ENCODE results near the gene GABARAP. TPM values are rescaled to one million over a fixed set of nuclear protein-coding genes. Genes with fewer than 3 reads are reported as not detected.

Gene GABARAP
- total RNA-seq: 229 and 455 TPM in 2 replicates

DNA sequence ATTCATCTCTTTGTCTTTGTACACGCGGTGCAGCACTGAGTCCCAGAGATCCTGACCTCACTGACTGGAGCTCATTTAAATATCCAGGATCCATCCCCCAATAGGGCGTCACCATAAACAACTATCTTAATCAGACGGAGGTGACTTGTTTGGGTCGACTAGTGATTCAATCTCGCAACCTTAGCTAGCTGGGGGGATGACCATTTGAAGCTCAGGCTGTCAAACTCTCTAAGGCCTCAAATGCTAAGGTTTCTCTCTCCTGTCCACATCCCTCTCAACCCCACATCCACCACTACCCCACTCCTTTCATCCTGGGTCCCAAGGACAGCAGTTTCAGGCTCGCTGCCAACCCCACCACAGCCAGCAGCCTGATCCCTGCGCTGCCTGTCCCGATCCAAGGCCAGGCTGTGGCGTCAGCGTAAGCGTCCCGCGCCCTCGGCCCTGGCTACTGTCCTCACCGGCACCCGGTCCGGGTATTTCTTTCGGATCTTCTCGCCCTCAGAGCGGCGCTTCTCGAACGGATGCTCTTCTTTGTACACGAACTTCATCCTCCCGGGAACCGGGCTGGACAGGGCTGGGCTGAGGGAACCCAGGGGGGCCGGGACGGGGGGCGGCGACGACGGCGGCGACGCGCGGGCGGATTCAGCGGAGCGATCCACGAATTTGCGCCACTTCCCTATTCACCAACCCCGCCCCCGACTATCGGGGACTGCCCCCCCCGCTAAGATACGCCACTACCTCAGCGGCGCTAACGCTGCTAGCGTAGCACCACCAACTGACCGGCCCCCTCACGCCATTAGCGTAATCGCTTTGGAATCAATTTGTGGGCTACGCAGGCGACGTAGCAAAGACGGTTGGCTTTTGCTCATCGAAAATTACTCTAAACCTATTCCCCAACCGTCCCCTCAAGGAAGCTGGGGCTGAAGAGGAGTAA lies at the start of gene GABARAP:
Gene GABARAP (minus strand): TSS at position 667 of the 934 bp plus-strand sequence. CDS start 119 bp downstream, at position 548.

DNA sequence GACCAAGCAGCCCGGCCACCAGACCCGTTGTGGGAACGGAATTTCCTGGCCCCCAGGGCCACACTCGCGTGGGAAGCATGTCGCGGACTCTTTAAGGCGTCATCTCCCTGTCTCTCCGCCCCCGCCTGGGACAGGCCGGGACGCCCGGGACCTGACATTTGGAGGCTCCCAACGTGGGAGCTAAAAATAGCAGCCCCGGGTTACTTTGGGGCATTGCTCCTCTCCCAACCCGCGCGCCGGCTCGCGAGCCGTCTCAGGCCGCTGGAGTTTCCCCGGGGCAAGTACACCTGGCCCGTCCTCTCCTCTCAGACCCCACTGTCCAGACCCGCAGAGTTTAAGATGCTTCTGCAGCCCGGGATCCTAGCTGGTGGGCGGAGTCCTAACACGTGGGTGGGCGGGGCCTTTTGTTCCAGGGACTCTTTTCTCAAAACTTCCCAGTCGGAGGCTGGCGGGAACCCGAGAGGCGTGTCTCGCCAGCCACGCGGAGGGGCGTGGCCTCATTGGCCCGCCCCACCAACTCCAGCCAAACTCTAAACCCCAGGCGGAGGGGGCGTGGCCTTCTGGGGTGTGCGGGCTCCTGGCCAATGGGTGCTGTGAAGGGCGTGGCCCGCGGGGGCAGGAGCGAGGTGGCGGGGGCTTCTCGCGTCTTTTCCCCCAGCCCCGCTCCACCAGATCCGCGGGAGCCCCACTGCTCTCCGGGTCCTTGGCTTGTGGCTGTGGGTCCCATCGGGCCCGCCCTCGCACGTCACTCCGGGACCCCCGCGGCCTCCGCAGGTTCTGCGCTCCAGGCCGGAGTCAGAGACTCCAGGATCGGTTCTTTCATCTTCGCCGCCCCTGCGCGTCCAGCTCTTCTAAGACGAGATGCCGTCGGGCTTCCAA lies 39.1 kb upstream of the GABARAP start, which contains the start of gene SLC2A4:
Gene SLC2A4 (plus strand): TSS at position 645 of the 879 bp plus-strand sequence. CDS start 217 bp downstream, at position 862.

DNA sequence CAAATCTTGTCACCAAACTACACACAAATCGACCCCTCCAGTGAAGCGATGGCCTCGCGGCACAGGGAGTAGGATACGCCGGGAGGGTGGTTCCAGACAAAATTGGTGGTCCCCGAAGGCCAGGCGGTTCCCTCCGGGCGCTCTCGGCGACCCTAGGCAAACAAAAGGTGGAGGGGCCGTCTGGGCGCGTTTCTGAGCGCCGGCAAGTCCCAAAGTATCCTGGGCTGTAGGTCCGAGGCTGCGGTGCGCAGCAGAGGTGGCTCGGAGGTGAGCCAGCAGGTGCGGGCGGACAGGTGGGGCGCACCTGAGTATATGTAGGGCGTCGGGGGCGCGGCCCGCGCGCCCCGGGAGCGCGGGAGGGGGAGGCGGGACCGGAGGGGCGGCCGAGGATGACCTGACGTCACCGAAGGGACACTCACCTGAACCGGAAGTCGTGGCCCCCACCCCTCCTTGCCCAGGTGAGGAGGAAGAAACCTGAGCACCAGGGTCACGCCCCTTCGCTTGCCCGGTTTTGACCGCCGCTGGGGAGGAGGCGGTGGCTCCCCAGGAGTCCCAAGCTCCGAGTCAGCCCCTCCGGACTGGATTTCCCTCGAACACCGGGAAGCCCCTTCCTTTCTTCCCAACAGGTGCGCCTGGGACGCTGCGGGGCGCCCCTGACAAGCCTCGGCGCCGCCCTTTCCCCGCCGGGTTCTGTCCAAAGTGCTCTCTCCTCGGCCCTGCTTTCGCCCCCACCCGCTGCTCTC lies 20.1 kb upstream of the GABARAP start, which contains the start of gene CLDN7:
Gene CLDN7 (minus strand): TSS at position 287 of the 743 bp plus-strand sequence. CDS start 435 bp downstream, outside the sequence.

GRCh38 chr17:7252176-7253043 lies 10.2 kb upstream of the GABARAP start, which contains the start of gene ELP5:
TSS of gene ELP5 (plus strand) at chr17:7252215. CDS start at chr17:7252551, 336 bp downstream.

DNA sequence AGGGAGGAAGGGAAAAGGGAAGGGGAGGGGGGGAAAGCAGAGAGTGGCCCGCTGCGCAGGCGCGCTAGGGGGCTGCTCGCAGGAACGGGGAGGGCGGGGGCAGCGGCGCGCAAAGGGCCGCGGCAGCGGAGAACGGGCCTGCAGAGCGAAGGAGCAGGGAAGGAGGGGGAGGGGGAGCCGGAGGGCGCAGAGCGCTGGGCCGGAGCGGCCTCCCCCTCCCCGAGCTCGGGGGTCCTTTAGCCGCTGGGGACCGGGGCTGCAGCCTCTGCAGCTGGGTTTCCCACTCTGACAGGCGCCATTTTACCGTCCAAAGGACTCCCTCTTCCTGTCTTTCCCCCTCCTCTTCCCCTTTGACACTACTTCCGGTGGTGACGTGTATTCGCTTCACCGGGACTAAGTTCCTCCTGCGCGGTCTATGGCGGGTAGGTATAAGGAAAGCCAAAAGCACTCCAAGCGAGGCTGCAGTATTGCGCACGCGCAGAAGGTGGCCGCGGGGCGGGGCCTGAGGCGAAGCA lies 9.5 kb upstream of the GABARAP start, which contains the start of gene CTDNEP1:
Gene CTDNEP1 (minus strand): TSS at position 74 of the 515 bp plus-strand sequence. CDS start 438 bp downstream, outside the sequence.

DNA sequence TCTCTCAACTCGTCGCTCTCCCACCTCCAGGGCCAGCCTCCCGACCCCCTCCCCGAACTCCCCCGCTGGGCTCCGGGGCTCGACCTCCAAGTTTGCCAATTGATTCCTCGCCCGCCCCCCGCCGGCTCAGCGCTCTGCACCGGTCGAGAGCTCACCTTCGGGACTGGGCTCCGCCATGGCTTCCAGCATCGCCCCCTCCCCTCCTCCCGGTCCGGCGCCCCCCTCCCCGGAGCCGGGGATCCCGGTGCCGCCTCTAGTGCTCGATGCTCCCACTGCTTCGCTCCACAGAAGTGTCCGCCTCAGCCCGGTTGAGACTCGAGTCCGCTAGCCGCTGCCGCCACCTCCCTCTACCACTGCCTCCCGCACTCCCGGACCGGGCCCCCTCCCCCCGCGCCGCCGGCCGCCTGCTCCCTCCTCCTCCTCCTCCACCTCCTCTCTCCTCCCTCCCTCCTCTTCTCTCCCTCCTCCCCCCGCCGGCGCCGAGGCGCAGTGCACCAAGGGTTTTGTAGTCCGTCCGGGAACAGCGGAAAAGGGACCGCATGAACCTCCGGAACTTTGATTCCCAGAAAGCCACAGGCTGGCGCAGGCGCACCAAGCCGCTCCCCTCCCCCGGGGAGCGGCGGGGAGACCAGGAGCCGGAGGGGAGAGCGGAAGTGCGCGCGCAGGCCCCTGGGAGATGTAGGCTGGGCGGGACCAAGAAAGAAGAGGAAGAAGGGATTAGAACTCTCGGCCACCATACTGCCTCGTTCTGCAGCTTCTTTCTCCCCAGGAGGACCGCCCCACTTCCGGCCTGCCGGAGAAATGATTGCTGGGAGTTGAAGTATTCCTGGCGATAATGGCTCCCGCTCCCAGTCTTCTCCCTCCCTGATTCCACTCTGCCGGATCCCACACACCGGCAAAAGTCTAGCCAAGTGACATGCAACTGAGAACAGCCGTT lies 2.9 kb downstream of the GABARAP start, which contains the start of gene PHF23:
Gene PHF23 (minus strand): TSS at position 367 of the 937 bp plus-strand sequence. CDS start 178 bp downstream, at position 189.

GRCh38 chr17:7234083-7234951 lies 7.9 kb downstream of the GABARAP start, which contains the start of gene DVL2:
TSS of gene DVL2 (minus strand) at chr17:7234517. CDS start at chr17:7234262, 255 bp downstream.

DNA sequence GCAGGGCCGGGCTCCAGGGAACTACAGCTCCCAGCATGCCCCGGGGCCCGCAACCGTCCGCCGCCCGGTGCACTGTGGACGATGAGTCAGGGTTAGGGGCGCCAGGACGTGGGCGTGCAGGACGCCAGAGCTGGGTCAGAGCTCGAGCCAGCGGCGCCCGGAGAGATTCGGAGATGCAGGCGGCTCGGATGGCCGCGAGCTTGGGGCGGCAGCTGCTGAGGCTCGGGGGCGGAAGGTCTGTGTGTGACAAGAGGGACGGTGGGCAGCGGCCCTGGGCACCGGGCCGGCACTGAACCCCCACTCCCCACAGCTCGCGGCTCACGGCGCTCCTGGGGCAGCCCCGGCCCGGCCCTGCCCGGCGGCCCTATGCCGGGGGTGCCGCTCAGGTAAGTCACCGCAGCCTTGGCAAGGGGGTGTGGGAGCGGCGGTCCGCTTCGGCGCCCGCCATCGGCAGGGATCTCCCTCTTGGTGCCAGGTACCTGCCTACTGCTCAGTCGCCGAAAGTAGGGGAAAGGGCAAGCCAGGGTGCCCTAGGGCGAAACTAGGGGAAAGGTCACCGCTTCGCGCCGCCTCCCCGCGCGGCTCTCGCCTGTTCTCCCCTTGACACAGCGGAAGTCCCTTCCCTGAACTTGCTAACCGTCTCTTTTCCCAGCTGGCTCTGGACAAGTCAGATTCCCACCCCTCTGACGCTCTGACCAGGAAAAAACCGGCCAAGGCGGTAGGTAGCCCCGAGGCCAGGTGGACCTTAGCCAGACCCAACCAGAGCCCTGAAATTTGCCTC lies 22.2 kb downstream of the GABARAP start, which contains the start of the genes ACADVL and DLG4:
Gene ACADVL (plus strand): TSS at position 127 of the 781 bp plus-strand sequence. CDS start 47 bp downstream, at position 174.
Gene DLG4 (minus strand): TSS at position 25 of the 781 bp plus-strand sequence.

Small RNAs within 50 kb of the gene (small RNA-seq; reads per million reads assigned to genes)
- gene AC120057.4 (not detected), gene MIR324 (127 reads per million, percentile 99 among the genes with 10 or more reads in this experiment), gene RF00019 (not detected)

Other genes starting within 250 kb of the GABARAP start
- gene ALOX12, start 246.4 kb downstream of the GABARAP start, total RNA-seq: not detected in 2 replicates
- gene RNASEK, start 229.8 kb downstream of the GABARAP start, total RNA-seq: 52.9 and 85.6 TPM in 2 replicates
- 171 and 175 TPM in 2 replicates for gene BCL6B, start 219.4 kb downstream of the GABARAP start, total RNA-seq
- gene SLC16A13, start 206.4 kb downstream of the GABARAP start, total RNA-seq: 2.0 TPM in 2 replicates
- gene SLC16A11, start 198.4 kb downstream of the GABARAP start, total RNA-seq: 0.48 and 0.98 TPM in 2 replicates
- 0.19 TPM in 1 of 2 replicates, not detected in the other for gene CLEC10A, start 162.2 kb downstream of the GABARAP start, total RNA-seq
- gene ASGR2, start 127.6 kb downstream of the GABARAP start, total RNA-seq: not detected in 2 replicates
- 10.3 and 10.8 TPM in 2 replicates for gene ASGR1, start 63.1 kb downstream of the GABARAP start, total RNA-seq
- gene DLG4, start 22.6 kb downstream of the GABARAP start, total RNA-seq: 10.7 and 23.5 TPM in 2 replicates
- 200 and 286 TPM in 2 replicates for gene ACADVL, start 22.5 kb downstream of the GABARAP start, total RNA-seq
- gene DVL2, start 7.9 kb downstream of the GABARAP start, total RNA-seq: 54.3 and 57.8 TPM in 2 replicates
- 57.2 and 58.5 TPM in 2 replicates for gene PHF23, start 3.0 kb downstream of the GABARAP start, total RNA-seq
- gene CTDNEP1, start 9.3 kb upstream of the GABARAP start, total RNA-seq: 38.5 and 48.3 TPM in 2 replicates
- 36.9 and 42.9 TPM in 2 replicates for gene ELP5, start 9.8 kb upstream of the GABARAP start, total RNA-seq
- gene CLDN7, start 20.0 kb upstream of the GABARAP start, total RNA-seq: 10.8 and 13.4 TPM in 2 replicates
- 0.10 and 0.33 TPM in 2 replicates for gene SLC2A4, start 39.3 kb upstream of the GABARAP start, total RNA-seq
- gene YBX2, start 52.2 kb upstream of the GABARAP start, total RNA-seq: 2.3 TPM in 1 of 2 replicates, not detected in the other
- gene EIF5A, start 65.2 kb upstream of the GABARAP start, total RNA-seq: 949 and 999 TPM in 2 replicates
- 43.1 and 48.1 TPM in 2 replicates for gene GPS2, start 72.9 kb upstream of the GABARAP start, total RNA-seq
- 17.0 and 21.3 TPM in 2 replicates for gene NEURL4, start 86.9 kb upstream of the GABARAP start, total RNA-seq
- not detected in 2 replicates for gene ACAP1, start 94.1 kb upstream of the GABARAP start, total RNA-seq
- 2.6 and 3.6 TPM in 2 replicates for gene KCTD11, start 109.7 kb upstream of the GABARAP start, total RNA-seq
- not detected in 2 replicates for gene TMEM95, start 112.7 kb upstream of the GABARAP start, total RNA-seq
- 0.38 and 0.65 TPM in 2 replicates for gene TNK1, start 138.6 kb upstream of the GABARAP start, total RNA-seq
- 27.0 and 36.3 TPM in 2 replicates for gene PLSCR3, start 152.1 kb upstream of the GABARAP start, total RNA-seq
- 41.6 and 153 TPM in 2 replicates for gene TMEM256, start 161.6 kb upstream of the GABARAP start, total RNA-seq
- 4.6 and 5.2 TPM in 2 replicates for gene NLGN2, start 165.4 kb upstream of the GABARAP start, total RNA-seq
- not detected in 2 replicates for gene SPEM1, start 177.9 kb upstream of the GABARAP start, total RNA-seq
- gene SPEM2, start 183.2 kb upstream of the GABARAP start, total RNA-seq: not detected in 2 replicates
- not detected in 2 replicates for gene SPEM3, start 186.4 kb upstream of the GABARAP start, total RNA-seq
- 13.1 and 13.6 TPM in 2 replicates for gene TMEM102, start 193.0 kb upstream of the GABARAP start, total RNA-seq
- gene FGF11, start 197.1 kb upstream of the GABARAP start, total RNA-seq: 0.38 and 0.65 TPM in 2 replicates
- 5.5 and 5.9 TPM in 2 replicates for gene CHRNB1, start 202.6 kb upstream of the GABARAP start, total RNA-seq
- 26.4 and 32.3 TPM in 2 replicates for gene ZBTB4, start 237.2 kb upstream of the GABARAP start, total RNA-seq
- gene SLC35G6, start 239.0 kb upstream of the GABARAP start, total RNA-seq: not detected in 2 replicates
- 128 and 163 TPM in 2 replicates for gene POLR2A, start 241.9 kb upstream of the GABARAP start, total RNA-seq